Hepatocyte (in vitro differentiated cells): ENCODE results near the gene GNAZ. TPM values are rescaled to one million over a fixed set of nuclear protein-coding genes. Genes with fewer than 3 reads are reported as not detected.

ENCODE experiments used
- DNase-seq: peaks from one replicate; pipeline ENCODE4 v3.0.0-alpha.2; 2016; ENCODE audit warnings: low spot score
- H2AFZ ChIP-seq: fragments of 200-600 bp; sonication (generic); 2 replicates; pipeline ENCODE4 v1.6.0; 2016; ENCODE audit warnings: antibody characterized with exemption, mild to moderate bottlenecking
- H3K27ac ChIP-seq: fragments of 200-600 bp; sonication (generic); 2 replicates; pipeline ENCODE4 v1.5.1; 2016; ENCODE audit warnings: mild to moderate bottlenecking
- H3K27me3 ChIP-seq: fragments of 200-600 bp; sonication (generic); 2 replicates; pipeline ENCODE4 v1.6.1; 2016
- H3K36me3 ChIP-seq: fragments of 200-600 bp; sonication (generic); replicated peaks from 2 replicates; pipeline ENCODE4 v1.5.1; 2016; ENCODE audit warnings: low read depth; ENCODE audit not compliant: insufficient read depth
- H3K4me1 ChIP-seq: fragments of 200-600 bp; sonication (generic); 2 replicates; pipeline ENCODE4 v1.5.1; 2016; ENCODE audit warnings: mild to moderate bottlenecking, moderate library complexity; ENCODE audit not compliant: insufficient read depth
- H3K4me2 ChIP-seq: fragments of 200-600 bp; sonication (generic); 2 replicates; pipeline ENCODE4 v1.6.0; 2016
- H3K4me3 ChIP-seq: fragments of 200-600 bp; sonication (generic); 2 replicates; pipeline ENCODE4 v1.5.1; 2016; ENCODE audit warnings: mild to moderate bottlenecking
- H3K79me2 ChIP-seq: fragments of 200-600 bp; sonication (generic); 2 replicates; pipeline ENCODE4 v1.6.0; 2017; ENCODE audit warnings: mild to moderate bottlenecking
- H3K9me2 ChIP-seq: fragments of 200-600 bp; sonication (generic); replicated peaks from 2 replicates; pipeline ENCODE4 v1.6.0; 2017; ENCODE audit warnings: mild to moderate bottlenecking; ENCODE audit not compliant: insufficient read depth
- H3K9me3 ChIP-seq: fragments of 200-600 bp; sonication (generic); 2 replicates; pipeline ENCODE4 v1.5.1; 2016; ENCODE audit warnings: low read depth, mild to moderate bottlenecking
- H4K20me1 ChIP-seq: fragments of 200-600 bp; sonication (generic); 2 replicates; pipeline ENCODE4 v1.6.0; 2016; ENCODE audit warnings: mild to moderate bottlenecking; ENCODE audit not compliant: insufficient read depth, poor library complexity, severe bottlenecking
- CTCF ChIP-seq: fragments of 200-600 bp; sonication (generic); IDR thresholded peaks from 2 replicates; pipeline ENCODE4 v1.5.1; 2016; ENCODE audit warnings: antibody characterized with exemption, mild to moderate bottlenecking; ENCODE audit not compliant: poor library complexity
- EZH2 ChIP-seq: fragments of 200-600 bp; sonication (generic); IDR thresholded peaks from 2 replicates; pipeline ENCODE4 v1.6.1; 2016; ENCODE audit warnings: antibody characterized with exemption, mild to moderate bottlenecking, borderline replicate concordance
- EZH2phosphoT487 ChIP-seq: fragments of 200-600 bp; sonication (generic); IDR thresholded peaks from one replicate; pipeline ENCODE4 v1.6.1; 2018; ENCODE audit warnings: antibody characterized with exemption, mild to moderate bottlenecking, low read depth, moderate library complexity; ENCODE audit not compliant: unreplicated experiment, severe bottlenecking
- WGBS: methylation state at CpG from one replicate; pipeline ENCODE4 v1.1.6; 2016; ENCODE audit warnings: low lambda C conversion rate; ENCODE audit errors: missing lambda C conversion rate; 5-methylcytosine and 5-hydroxymethylcytosine counted together
- polyA plus RNA-seq: library from polyadenylated mRNA; unstranded; fragments of >200 nt; fragmentation: Nextera tagmentation; extraction: Ambion mirVana; gene quantifications from 2 replicates; pipeline ENCODE4 v1.2.1, GENCODE V29; 2016
- total RNA-seq: library from RNA; depleted of rRNA; stranded (reverse); fragments of >200 nt; gene quantifications from 2 replicates; pipeline ENCODE4 v1.2.3, GENCODE V29; 2014

The GNAZ gene
- total and polyA plus RNA-seq, 2 experiments from 2014 or later, result 3.4 to 4.1 TPM

GRCh38 chr22:23037429-23038333 lies 32.6 kb upstream of the GNAZ start:
- no peak overlapping the region for H2AFZ ChIP-seq
- DNase-seq, result no peak
- H3K27me3 ChIP-seq, result no peaks in the 10 kb centered on the region
- no peaks in the 10 kb centered on the region for H3K9me3 ChIP-seq
- H3K27ac ChIP-seq, result no peak overlapping the region
- H3K4me1 ChIP-seq, result no peaks in the 10 kb centered on the region
- no peaks in the 10 kb centered on the region for H4K20me1 ChIP-seq
- no peaks in the 10 kb centered on the region for H3K9me2 ChIP-seq
- H3K4me3 ChIP-seq, result no peak overlapping the region
- no peak overlapping the region for H3K4me2 ChIP-seq
- no peaks in the 10 kb centered on the region for H3K79me2 ChIP-seq
- TF ChIP-seq EZH2 (no peak), CTCF (no peak), EZH2phosphoT487 (no peak)
- no peaks in the 10 kb centered on the region for H3K36me3 ChIP-seq
- WGBS, result 93% methylated on average over 8 of the region's 8 CpGs

GRCh38 chr22:23038334-23038642 lies 32.0 kb upstream of the GNAZ start:
- Histone ChIP-seq H3K9me3 (no peaks in the 10 kb centered on the region), H3K36me3 (no peaks in the 10 kb centered on the region), H2AFZ (no peak overlapping the region), H4K20me1 (no peaks in the 10 kb centered on the region), H3K79me2 (no peaks in the 10 kb centered on the region), H3K4me3 (no peak overlapping the region), H3K9me2 (no peaks in the 10 kb centered on the region), H3K27me3 (no peaks in the 10 kb centered on the region), H3K27ac (no peak overlapping the region), H3K4me2 (no peak overlapping the region), H3K4me1 (no peaks in the 10 kb centered on the region)
- DNase-seq, result no peak
- 92% methylated on average over 6 of the region's 6 CpGs for WGBS
- TF ChIP-seq EZH2 (no peak), CTCF (no peak), EZH2phosphoT487 (no peak)

GRCh38 chr22:23038902-23039301 lies 31.4 kb upstream of the GNAZ start:
- 87% methylated on average over 1 of the region's 1 CpG for WGBS

More at GRCh38 chr22:23038902-23039301, 31.4 kb upstream of the GNAZ start:
- H3K4me1 ChIP-seq, result no peaks in the 10 kb centered on the region
- no peaks in the 10 kb centered on the region for H4K20me1 ChIP-seq
- H3K9me2 ChIP-seq, result no peaks in the 10 kb centered on the region
- H3K4me3 ChIP-seq, result no peak overlapping the region
- H3K79me2 ChIP-seq, result no peaks in the 10 kb centered on the region
- TF ChIP-seq EZH2 (no peak), EZH2phosphoT487 (no peak), CTCF (no peak)
- no peaks in the 10 kb centered on the region for H3K36me3 ChIP-seq
- no peaks in the 10 kb centered on the region for H3K27me3 ChIP-seq
- no peak overlapping the region for H2AFZ ChIP-seq
- DNase-seq, result no peak
- no peaks in the 10 kb centered on the region for H3K9me3 ChIP-seq
- H3K27ac ChIP-seq, result no peak overlapping the region
- no peak overlapping the region for H3K4me2 ChIP-seq
